Measurements from ENCODE around the gene SLC25A41. TPM values are rescaled to one million over a fixed set of nuclear protein-coding genes. Genes with fewer than 3 reads are reported as not detected.

The SLC25A41 gene
- total and polyA plus RNA-seq, 9 of the 15 experiments (the other 6 are each of a cell fraction or from before 2014, with no cell fraction given) = 0.08 to 4.2 (median 1.6) TPM

- TF ChIP-seq KLF1 (tag; IDR thresholded peaks at IDR 0.05) = peak; percentile 74; the same call in 1 of the 2 replicates
- TF ChIP-seq ZNF133 (CRISPR knock-in tag; IDR thresholded peaks at IDR 0.05) = no peak
- TF ChIP-seq ARNT (IDR thresholded peaks at IDR 0.05) = peak in 1 of 2 experiments; percentile 56; a peak in 1 of 4 replicates
- TF ChIP-seq ZNF324 (CRISPR knock-in tag; IDR thresholded peaks at IDR 0.05) = no peak
- TF ChIP-seq CBX1 (IDR thresholded peaks at IDR 0.05; ENCODE audit: low read depth) = peak; percentile 76
- TF ChIP-seq, protein P1, sequence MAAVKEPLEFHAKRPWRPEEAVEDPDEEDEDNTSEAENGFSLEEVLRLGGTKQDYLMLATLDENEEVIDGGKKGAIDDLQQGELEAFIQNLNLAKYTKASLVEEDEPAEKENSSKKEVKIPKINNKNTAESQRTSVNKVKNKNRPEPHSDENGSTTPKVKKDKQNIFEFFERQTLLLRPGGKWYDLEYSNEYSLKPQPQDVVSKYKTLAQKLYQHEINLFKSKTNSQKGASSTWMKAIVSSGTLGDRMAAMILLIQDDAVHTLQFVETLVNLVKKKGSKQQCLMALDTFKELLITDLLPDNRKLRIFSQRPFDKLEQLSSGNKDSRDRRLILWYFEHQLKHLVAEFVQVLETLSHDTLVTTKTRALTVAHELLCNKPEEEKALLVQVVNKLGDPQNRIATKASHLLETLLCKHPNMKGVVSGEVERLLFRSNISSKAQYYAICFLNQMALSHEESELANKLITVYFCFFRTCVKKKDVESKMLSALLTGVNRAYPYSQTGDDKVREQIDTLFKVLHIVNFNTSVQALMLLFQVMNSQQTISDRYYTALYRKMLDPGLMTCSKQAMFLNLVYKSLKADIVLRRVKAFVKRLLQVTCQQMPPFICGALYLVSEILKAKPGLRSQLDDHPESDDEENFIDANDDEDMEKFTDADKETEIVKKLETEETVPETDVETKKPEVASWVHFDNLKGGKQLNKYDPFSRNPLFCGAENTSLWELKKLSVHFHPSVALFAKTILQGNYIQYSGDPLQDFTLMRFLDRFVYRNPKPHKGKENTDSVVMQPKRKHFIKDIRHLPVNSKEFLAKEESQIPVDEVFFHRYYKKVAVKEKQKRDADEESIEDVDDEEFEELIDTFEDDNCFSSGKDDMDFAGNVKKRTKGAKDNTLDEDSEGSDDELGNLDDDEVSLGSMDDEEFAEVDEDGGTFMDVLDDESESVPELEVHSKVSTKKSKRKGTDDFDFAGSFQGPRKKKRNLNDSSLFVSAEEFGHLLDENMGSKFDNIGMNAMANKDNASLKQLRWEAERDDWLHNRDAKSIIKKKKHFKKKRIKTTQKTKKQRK (IDR thresholded peaks at IDR 0.05; ENCODE audit: borderline replicate concordance, low read depth, low read length) = peak; percentile 96
- no peak for TF ChIP-seq RBM14 (IDR thresholded peaks at IDR 0.05; ENCODE audit: borderline replicate concordance, insufficient read depth, low read depth, low read length)
- peak; percentile 77; the same call in 1 of the 2 replicates for TF ChIP-seq ZNF12 (CRISPR knock-in tag; IDR thresholded peaks at IDR 0.05)
- no peak for TF ChIP-seq HNRNPH1 (optimal IDR thresholded peaks at IDR 0.05; ENCODE audit: low read depth, low read length)
- TF ChIP-seq, protein P2, sequence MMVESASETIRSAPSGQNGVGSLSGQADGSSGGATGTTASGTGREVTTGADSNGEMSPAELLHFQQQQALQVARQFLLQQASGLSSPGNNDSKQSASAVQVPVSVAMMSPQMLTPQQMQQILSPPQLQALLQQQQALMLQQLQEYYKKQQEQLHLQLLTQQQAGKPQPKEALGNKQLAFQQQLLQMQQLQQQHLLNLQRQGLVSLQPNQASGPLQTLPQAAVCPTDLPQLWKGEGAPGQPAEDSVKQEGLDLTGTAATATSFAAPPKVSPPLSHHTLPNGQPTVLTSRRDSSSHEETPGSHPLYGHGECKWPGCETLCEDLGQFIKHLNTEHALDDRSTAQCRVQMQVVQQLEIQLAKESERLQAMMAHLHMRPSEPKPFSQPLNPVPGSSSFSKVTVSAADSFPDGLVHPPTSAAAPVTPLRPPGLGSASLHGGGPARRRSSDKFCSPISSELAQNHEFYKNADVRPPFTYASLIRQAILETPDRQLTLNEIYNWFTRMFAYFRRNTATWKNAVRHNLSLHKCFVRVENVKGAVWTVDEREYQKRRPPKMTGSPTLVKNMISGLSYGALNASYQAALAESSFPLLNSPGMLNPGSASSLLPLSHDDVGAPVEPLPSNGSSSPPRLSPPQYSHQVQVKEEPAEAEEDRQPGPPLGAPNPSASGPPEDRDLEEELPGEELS (CRISPR knock-in tag; IDR thresholded peaks at IDR 0.05; ENCODE audit: borderline replicate concordance) = peak; percentile 99
- no peak for TF ChIP-seq GATAD2A (IDR thresholded peaks at IDR 0.05)
- TF ChIP-seq, protein P3, sequence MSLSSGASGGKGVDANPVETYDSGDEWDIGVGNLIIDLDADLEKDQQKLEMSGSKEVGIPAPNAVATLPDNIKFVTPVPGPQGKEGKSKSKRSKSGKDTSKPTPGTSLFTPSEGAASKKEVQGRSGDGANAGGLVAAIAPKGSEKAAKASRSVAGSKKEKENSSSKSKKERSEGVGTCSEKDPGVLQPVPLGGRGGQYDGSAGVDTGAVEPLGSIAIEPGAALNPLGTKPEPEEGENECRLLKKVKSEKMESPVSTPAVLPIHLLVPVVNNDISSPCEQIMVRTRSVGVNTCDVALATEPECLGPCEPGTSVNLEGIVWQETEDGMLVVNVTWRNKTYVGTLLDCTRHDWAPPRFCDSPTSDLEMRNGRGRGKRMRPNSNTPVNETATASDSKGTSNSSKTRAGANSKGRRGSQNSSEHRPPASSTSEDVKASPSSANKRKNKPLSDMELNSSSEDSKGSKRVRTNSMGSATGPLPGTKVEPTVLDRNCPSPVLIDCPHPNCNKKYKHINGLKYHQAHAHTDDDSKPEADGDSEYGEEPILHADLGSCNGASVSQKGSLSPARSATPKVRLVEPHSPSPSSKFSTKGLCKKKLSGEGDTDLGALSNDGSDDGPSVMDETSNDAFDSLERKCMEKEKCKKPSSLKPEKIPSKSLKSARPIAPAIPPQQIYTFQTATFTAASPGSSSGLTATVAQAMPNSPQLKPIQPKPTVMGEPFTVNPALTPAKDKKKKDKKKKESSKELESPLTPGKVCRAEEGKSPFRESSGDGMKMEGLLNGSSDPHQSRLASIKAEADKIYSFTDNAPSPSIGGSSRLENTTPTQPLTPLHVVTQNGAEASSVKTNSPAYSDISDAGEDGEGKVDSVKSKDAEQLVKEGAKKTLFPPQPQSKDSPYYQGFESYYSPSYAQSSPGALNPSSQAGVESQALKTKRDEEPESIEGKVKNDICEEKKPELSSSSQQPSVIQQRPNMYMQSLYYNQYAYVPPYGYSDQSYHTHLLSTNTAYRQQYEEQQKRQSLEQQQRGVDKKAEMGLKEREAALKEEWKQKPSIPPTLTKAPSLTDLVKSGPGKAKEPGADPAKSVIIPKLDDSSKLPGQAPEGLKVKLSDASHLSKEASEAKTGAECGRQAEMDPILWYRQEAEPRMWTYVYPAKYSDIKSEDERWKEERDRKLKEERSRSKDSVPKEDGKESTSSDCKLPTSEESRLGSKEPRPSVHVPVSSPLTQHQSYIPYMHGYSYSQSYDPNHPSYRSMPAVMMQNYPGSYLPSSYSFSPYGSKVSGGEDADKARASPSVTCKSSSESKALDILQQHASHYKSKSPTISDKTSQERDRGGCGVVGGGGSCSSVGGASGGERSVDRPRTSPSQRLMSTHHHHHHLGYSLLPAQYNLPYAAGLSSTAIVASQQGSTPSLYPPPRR (CRISPR knock-in tag; IDR thresholded peaks at IDR 0.05; ENCODE audit: borderline replicate concordance) = 0 out of 2 replicates have a peak, but pooled peaks have one; percentile 6
- TF ChIP-seq ETV6 (IDR thresholded peaks at IDR 0.05; ENCODE audit: borderline replicate concordance in 1 of 2, low read depth in 2 of 2, low read length in 1 of 2) = no peak
- TF ChIP-seq ETV6 (CRISPR knock-in tag; IDR thresholded peaks at IDR 0.05; ENCODE audit: borderline replicate concordance) = peak; percentile 92; the same call in 1 of the 2 replicates
- TF ChIP-seq EGR1 (conservative IDR thresholded peaks at IDR 0.05) = peak; percentile 89
- no peak for TF ChIP-seq ZNF830 (CRISPR knock-in tag; IDR thresholded peaks at IDR 0.05)
- no peak for TF ChIP-seq ZNF75A (CRISPR knock-in tag; IDR thresholded peaks at IDR 0.05)
- peak; percentile 73 for TF ChIP-seq RBFOX2 (IDR thresholded peaks at IDR 0.05; ENCODE audit: low read depth, low read length)
Measured at GRCh38 chr19:6424939-6425731, 8.4 kb downstream of the SLC25A41 start (continued).
